ENCODE data around the gene TSPAN4. TPM values are rescaled to one million over a fixed set of nuclear protein-coding genes. Genes with fewer than 3 reads are reported as not detected.
A peak's percentile ranks its signal among the peaks of the same experiment; 100 is the strongest.

Gene TSPAN4
- total and polyA plus RNA-seq, 9 of the 15 experiments (the other 6 are each of a cell fraction or from before 2014, with no cell fraction given) = 0.07 to 31.0 (median 15.7) TPM

- TF ChIP-seq, protein P1, sequence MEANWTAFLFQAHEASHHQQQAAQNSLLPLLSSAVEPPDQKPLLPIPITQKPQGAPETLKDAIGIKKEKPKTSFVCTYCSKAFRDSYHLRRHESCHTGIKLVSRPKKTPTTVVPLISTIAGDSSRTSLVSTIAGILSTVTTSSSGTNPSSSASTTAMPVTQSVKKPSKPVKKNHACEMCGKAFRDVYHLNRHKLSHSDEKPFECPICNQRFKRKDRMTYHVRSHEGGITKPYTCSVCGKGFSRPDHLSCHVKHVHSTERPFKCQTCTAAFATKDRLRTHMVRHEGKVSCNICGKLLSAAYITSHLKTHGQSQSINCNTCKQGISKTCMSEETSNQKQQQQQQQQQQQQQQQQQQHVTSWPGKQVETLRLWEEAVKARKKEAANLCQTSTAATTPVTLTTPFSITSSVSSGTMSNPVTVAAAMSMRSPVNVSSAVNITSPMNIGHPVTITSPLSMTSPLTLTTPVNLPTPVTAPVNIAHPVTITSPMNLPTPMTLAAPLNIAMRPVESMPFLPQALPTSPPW (CRISPR knock-in tag; IDR thresholded peaks at IDR 0.05) = peak; percentile 41; the same call in 1 of the 2 replicates
- TF ChIP-seq SMARCA4 (IDR thresholded peaks at IDR 0.05) (no peak; the same call in 1 of the 2 replicates), ZNF217 (CRISPR knock-in tag; IDR thresholded peaks at IDR 0.05) (no peak)
These were observed 65.6 kb downstream of the TSPAN4 start (continued) for GRCh38 chr11:908273-908672.

DNA sequence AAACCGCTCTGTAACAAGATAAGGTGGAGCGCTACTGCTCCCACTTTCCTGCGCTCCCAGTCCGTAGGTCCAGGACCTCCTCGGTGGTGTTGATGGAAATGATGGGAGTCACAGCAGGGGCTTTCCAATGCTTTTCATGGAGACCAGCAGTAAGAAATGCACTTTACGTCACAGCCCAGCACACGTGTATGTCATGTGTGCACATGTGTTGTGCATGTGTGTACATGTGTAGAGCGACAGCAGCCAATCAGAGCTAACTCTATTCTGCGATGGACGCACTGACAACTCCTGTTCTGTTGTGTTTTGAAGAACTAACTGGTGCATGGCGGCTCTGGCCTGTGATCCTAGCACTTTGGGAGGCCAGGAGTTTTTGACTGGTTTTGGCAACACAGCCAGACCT is 66.8 kb downstream of the TSPAN4 start:
- ChIA-PET CTCF (ENCODE audit: low intra/inter-chr PET ratio) (no interaction called here), POLR2A (interaction anchor here (0.9 kb wide), 1 partner anchor 69 kb away, joined by 3 read pairs; no protein-coding TSS in a partner anchor)
- Histone ChIP-seq H3K79me2 (ENCODE audit: control insufficient read depth, insufficient read depth, low read length) (peaks cover 40% of the 10 kb centered on the region), H3K36me3 (ENCODE audit: control insufficient read depth, insufficient read depth, low read length) (peaks cover 45% of the 10 kb centered on the region; the same call in 2 of the 3 replicates), H3K27ac (ENCODE audit: extremely low read depth, low read depth, low read length) (no peak overlapping the region), H3K9ac (ENCODE audit: insufficient read depth in 1 of 2, low read depth in 2 of 2, low read length in 2 of 2) (peak overlapping the region; percentile 78 to 97; a peak in 2 of 4 replicates), H3K9me1 (ENCODE audit: control insufficient read depth, insufficient read depth, low read length) (no peaks in the 10 kb centered on the region), H2AFZ (ENCODE audit: low read depth, low read length) (no peak overlapping the region), H4K20me1 (replicated peaks; ENCODE audit: control insufficient read depth, insufficient read depth, low read length) (peaks cover 15% of the 10 kb centered on the region; the same call in 1 of the 2 replicates), H3K27me3 (ENCODE audit: control insufficient read depth in 2 of 2, insufficient read depth in 2 of 2, low read length in 2 of 2) (no peaks in the 10 kb centered on the region), H3K9me3 (replicated peaks; ENCODE audit: control insufficient read depth, insufficient read depth, low read depth, low read length) (no peaks in the 10 kb centered on the region), H3K4me1 (replicated peaks in 1 of 2; ENCODE audit: control insufficient read depth in 2 of 2, insufficient read depth in 2 of 2, low read length in 2 of 2) (peaks cover 29 to 52% of the 10 kb centered on the region in 2 experiments), H3K4me2 (ENCODE audit: insufficient read depth, low read length) (peak overlapping the region; percentile 91), H3K4me3 (peak overlapping the region; percentile 100)
- no peak for DNase-seq (ENCODE audit: extremely low read depth in 1 of 4, low spot score in 3 of 4)
- WGBS (ENCODE audit: insufficient coverage, low coverage, missing lambda C conversion rate) = 79% methylated on average over 11 of the region's 11 CpGs
- intact Hi-C loops (cut with micrococcal nuclease) = loop anchor here (5.0 kb wide), 1 partner anchor 138 kb away; no protein-coding TSS in a partner anchor
- FAIRE-seq = peak; percentile 19
- no peak for ATAC-seq
- BruUV-seq (replicated peaks) = no TSS peak
- in situ Hi-C loops (cut with MboI) = no loop called here
- TF ChIP-seq MEF2A (IDR thresholded peaks at IDR 0.05; ENCODE audit: control insufficient read depth, low read depth, low read length) (no peak), CAMTA2 (CRISPR knock-in tag; conservative IDR thresholded peaks at IDR 0.05) (no peak), SMC3 (conservative IDR thresholded peaks at IDR 0.05; ENCODE audit: insufficient read depth, low read depth, low read length) (no peak), NELFE (IDR thresholded peaks at IDR 0.05; ENCODE audit: insufficient read depth, insufficient read length) (no peak), TOE1 (IDR thresholded peaks at IDR 0.05; ENCODE audit: borderline replicate concordance) (no peak), TOE1 (CRISPR knock-in tag; IDR thresholded peaks at IDR 0.05; ENCODE audit: borderline replicate concordance, low read depth) (no peak), TEAD4 (IDR thresholded peaks at IDR 0.05; ENCODE audit: low read length) (no peak), TEAD4 (CRISPR knock-in tag; IDR thresholded peaks at IDR 0.05; ENCODE audit: borderline replicate concordance) (no peak), EZH2 (IDR thresholded peaks at IDR 0.05; ENCODE audit: borderline replicate concordance, low read depth, low read length) (no peak), ZNF174 (CRISPR knock-in tag; IDR thresholded peaks at IDR 0.05) (no peak), ZSCAN29 (IDR thresholded peaks at IDR 0.05) (no peak), ZNF512 (tag; IDR thresholded peaks at IDR 0.05) (no peak)

Data from K562 (cell line).